ENCODE data around the gene IMMP1L.

The IMMP1L gene

DNA sequence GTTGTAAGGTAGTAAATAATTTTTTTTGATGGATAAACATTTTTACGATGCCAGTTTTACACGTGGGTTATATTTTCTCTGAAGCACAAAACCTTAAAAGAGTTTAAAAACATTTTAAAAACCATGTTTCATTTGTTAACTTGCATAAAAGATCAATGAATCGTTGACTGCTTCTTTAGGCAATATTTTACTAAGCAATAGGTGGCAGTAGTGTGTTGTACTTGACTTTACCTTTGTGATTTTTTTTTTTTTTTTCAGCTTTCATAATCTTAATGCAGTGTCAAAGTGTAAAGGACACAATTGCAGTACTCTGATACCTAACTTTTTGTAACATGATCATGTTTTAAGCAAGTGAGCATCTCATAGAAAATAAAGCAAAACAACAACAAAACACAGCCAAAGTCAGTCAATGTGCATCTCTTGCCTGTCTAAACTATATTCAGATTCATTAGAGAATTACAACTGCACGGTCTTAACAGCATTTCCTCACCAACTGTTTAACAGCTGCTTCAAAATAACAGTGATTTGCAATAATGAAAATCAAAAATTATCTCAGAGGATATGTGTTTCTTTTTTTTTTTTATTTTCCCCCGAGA is 112.1 kb downstream of the IMMP1L start:
- DNase-seq (ENCODE audit: low read depth, low spot score) = no peak

DNA sequence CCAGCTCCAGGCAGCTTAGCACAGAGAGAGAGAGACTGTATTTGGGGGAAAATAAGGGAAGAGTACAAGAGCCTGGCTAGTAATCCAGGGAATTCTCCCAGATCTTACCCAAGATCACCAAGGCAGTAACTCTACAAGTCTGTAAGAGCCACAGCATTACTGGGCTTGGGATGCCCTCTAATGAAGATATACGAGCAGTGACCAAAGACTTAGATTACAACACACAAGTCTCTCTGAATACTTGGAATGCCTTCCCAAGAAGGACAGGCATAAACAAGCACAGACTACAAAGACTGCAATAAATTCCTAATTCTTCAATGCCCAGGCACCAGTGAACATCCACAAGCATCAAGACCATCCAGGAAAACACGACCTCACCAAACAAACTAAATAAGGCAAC is 122.0 kb downstream of the IMMP1L start:
- DNase-seq (ENCODE audit: low read depth, low spot score) = no peak

DNA sequence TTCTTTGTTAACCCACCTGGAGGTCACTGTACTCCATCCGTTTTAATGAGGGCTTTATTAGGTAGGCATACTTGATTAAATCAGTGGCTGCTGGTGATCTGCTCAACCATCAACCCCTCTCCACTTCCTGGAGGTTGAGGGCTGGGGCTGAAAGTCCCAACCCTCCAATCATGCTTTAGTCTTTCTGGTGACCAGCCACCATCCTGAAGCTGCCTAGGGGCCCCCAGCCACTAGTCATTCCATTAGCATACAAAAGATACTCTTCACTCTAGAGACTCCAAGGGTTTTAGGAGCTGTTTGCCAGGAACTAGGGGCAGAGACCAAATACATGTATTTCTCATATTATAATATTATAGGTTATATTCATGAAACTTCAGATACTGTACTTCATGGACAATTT is 126.3 kb downstream of the IMMP1L start:
- DNase-seq (ENCODE audit: low read depth, low spot score) = no peak
